Endothelial cell (in vitro differentiated cells): ENCODE results near the gene HPGDS. TPM values are rescaled to one million over a fixed set of nuclear protein-coding genes. Genes with fewer than 3 reads are reported as not detected.

ENCODE experiments used
- DNase-seq: peaks from one replicate; pipeline ENCODE4 v3.0.0; 2021; ENCODE audit warnings: low spot score
- H3K27ac Mint-ChIP-seq: one replicate; pipeline ENCODE4 v1.8.0; 2021; ENCODE audit warnings: mixed read lengths, inconsistent platforms; ENCODE audit not compliant: unreplicated experiment
- H3K27me3 Mint-ChIP-seq: one replicate; pipeline ENCODE4 v1.8.0; 2021; ENCODE audit warnings: mild to moderate bottlenecking, moderate library complexity, mixed read lengths, inconsistent platforms; ENCODE audit not compliant: unreplicated experiment
- H3K36me3 Mint-ChIP-seq: one replicate; pipeline ENCODE4 v1.8.0; 2021; ENCODE audit warnings: mild to moderate bottlenecking, low read depth, mixed read lengths, inconsistent platforms; ENCODE audit not compliant: unreplicated experiment
- H3K4me1 Mint-ChIP-seq: one replicate; pipeline ENCODE4 v1.8.0; 2021; ENCODE audit warnings: mild to moderate bottlenecking, mixed read lengths, inconsistent platforms; ENCODE audit not compliant: unreplicated experiment
- H3K4me3 Mint-ChIP-seq: one replicate; pipeline ENCODE4 v1.8.0; 2021; ENCODE audit warnings: mild to moderate bottlenecking, mixed read lengths, inconsistent platforms; ENCODE audit not compliant: unreplicated experiment
- H3K9me3 Mint-ChIP-seq: one replicate; pipeline ENCODE4 v1.8.0; 2021; ENCODE audit warnings: mixed read lengths, inconsistent platforms; ENCODE audit not compliant: unreplicated experiment
- CTCF ChIP-seq: fragments of 200-600 bp; sonication (generic); IDR thresholded peaks from one replicate; pipeline ENCODE4 v1.5.0; 2021; ENCODE audit warnings: antibody characterized with exemption; ENCODE audit not compliant: unreplicated experiment
- total RNA-seq: library from RNA; stranded (reverse); fragmentation: NEBNext Ultra II Directional; extraction: Animal tissue kit (Norgen Biotek cat#: 25700); gene quantifications from one replicate; pipeline ENCODE4 v1.2.1, GENCODE V29; 2021; ENCODE audit not compliant: unreplicated experiment

The HPGDS gene
- total RNA-seq, 1 donor from 2014 or later = 0.33 TPM

- TF ChIP-seq CTCF = no peak
- Mint-ChIP-seq H3K27me3 (no peaks in the 10 kb centered on the region), H3K4me1 (peaks cover 6% of the 10 kb centered on the region), H3K9me3 (no peaks in the 10 kb centered on the region), H3K4me3 (no peak overlapping the region), H3K36me3 (no peaks in the 10 kb centered on the region), H3K27ac (no peak overlapping the region)
- no peak for DNase-seq
Measured at GRCh38 chr4:94372228-94372978, 29.8 kb upstream of the HPGDS start.

- Mint-ChIP-seq H3K27me3 (no peaks in the 10 kb centered on the region), H3K36me3 (no peaks in the 10 kb centered on the region), H3K27ac (no peak overlapping the region), H3K4me3 (no peak overlapping the region), H3K4me1 (peaks cover 6% of the 10 kb centered on the region), H3K9me3 (no peaks in the 10 kb centered on the region)
- DNase-seq = no peak
- TF ChIP-seq CTCF = no peak
Measured at GRCh38 chr4:94371290-94371689, 28.7 kb upstream of the HPGDS start.

GRCh38 chr4:94370533-94371254 lies 28.1 kb upstream of the HPGDS start:
- Mint-ChIP-seq H3K36me3 (no peaks in the 10 kb centered on the region), H3K27me3 (no peaks in the 10 kb centered on the region), H3K27ac (no peak overlapping the region), H3K9me3 (no peaks in the 10 kb centered on the region), H3K4me1 (peaks cover 6% of the 10 kb centered on the region), H3K4me3 (no peak overlapping the region)
- TF ChIP-seq CTCF = no peak
- DNase-seq = no peak

GRCh38 chr4:94369046-94369445 lies 26.4 kb upstream of the HPGDS start:
- Mint-ChIP-seq H3K36me3 (no peaks in the 10 kb centered on the region), H3K9me3 (no peaks in the 10 kb centered on the region), H3K4me1 (peaks cover 6% of the 10 kb centered on the region), H3K27me3 (no peaks in the 10 kb centered on the region), H3K27ac (no peak overlapping the region), H3K4me3 (no peak overlapping the region)
- TF ChIP-seq CTCF = no peak
- no peak for DNase-seq

GRCh38 chr4:94368459-94368858 lies 25.8 kb upstream of the HPGDS start:
- H3K4me3 Mint-ChIP-seq = no peak overlapping the region
- H3K9me3 Mint-ChIP-seq = no peaks in the 10 kb centered on the region
- H3K4me1 Mint-ChIP-seq = peaks cover 6% of the 10 kb centered on the region
- no peaks in the 10 kb centered on the region for H3K27me3 Mint-ChIP-seq
- TF ChIP-seq CTCF = no peak
- no peak overlapping the region for H3K27ac Mint-ChIP-seq
- no peak for DNase-seq
- no peaks in the 10 kb centered on the region for H3K36me3 Mint-ChIP-seq
